Left lobe of liver (tissue), 2 donors: Measurements from ENCODE around the gene SCAMP3. TPM values are rescaled to one million over a fixed set of nuclear protein-coding genes. Genes with fewer than 3 reads are reported as not detected.

ENCODE experiments used
- ATAC-seq: fragments of 200-7000 bp; cut with Tn5 transposase; one replicate; pipeline ENCODE4 v1.9.1; 2020; ENCODE audit warnings: mild to moderate bottlenecking, moderate library complexity
- DNase-seq: peaks from one replicate; pipeline ENCODE4 v3.0.0-alpha.2; 2020; ENCODE audit warnings: low spot score
- total RNA-seq: library from RNA; stranded (reverse); gene quantifications from one replicate; pipeline ENCODE4 v1.2.1, GENCODE V29; 2021
- donor health status: DM: no; HTN: no; CAD: no; lungs with moderate emphysema.
- donor health status: DM: no; HTN: yes; CAD: no.

The SCAMP3 gene
- total RNA-seq, 1 donor from 2014 or later = 24.9 TPM

DNA sequence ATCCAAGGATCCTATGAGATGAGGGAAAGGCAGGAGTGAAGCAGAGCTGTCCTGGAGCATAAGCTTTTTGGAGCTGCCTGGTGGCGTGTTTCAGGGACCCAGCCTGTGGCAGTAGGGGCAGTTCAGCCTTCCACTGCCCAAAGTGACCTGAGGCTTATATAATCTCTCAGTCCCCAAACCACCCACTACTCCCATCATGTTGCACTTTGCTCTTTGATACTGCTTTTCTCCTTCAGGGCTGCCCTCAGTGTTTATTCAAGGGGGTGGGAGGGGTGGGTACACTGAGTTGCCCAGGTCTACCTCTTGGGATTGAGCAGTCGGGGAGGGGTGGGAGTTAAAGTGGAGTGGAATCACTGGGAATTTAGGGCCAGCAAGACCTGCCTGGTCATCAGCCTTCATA lies 24.4 kb upstream of the SCAMP3 start:
- DNase-seq = no peak
- peak; percentile 69 for ATAC-seq

DNA sequence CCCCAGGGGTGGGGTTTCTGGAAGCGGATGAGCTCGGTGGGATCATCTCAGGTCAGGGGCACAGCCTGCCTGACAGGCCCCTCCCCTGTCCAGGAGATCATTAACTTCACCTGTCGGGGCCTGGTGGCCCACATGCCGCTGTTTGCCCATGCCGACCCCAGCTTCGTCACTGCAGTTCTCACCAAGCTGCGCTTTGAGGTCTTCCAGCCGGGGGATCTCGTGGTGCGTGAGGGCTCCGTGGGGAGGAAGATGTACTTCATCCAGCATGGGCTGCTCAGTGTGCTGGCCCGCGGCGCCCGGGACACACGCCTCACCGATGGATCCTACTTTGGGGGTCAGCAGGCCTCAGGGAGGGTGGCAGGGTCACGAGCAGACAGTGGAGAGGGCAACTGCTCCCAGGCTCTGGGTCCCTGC lies 23.5 kb upstream of the SCAMP3 start:
- ATAC-seq = peak; percentile 8
- DNase-seq = no peak

DNA sequence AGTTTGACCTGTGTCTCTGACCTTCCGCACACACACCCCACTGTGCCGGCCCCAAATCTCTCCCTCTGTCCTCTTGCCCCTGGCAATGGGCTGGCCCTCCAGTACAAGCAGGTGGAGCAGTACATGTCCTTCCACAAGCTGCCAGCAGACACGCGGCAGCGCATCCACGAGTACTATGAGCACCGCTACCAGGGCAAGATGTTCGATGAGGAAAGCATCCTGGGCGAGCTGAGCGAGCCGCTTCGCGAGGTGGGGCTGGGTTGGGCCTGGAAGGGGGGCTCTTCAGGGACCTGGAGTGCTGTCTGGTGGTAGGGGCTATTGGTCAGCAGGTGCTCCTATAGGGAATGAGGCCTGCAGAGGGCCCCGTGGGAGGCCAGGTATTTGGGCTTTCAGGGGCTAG lies 22.9 kb upstream of the SCAMP3 start:
- DNase-seq (no peak), ATAC-seq (no peak)

DNA sequence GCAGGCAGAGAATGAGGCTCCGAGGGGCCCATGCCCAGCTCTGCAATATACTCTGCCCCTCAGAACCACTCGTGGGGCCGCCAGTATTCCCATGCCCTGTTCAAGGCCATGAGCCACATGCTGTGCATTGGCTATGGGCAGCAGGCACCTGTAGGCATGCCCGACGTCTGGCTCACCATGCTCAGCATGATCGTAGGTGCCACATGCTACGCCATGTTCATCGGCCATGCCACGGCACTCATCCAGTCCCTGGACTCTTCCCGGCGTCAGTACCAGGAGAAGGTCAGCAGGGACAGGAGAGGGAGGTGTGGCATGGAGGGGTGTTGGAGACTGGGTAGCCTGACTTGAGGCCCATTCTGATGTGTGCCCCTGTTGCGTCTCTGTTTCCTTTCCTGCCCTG lies 22.3 kb upstream of the SCAMP3 start:
- ATAC-seq (no peak), DNase-seq (no peak)

DNA sequence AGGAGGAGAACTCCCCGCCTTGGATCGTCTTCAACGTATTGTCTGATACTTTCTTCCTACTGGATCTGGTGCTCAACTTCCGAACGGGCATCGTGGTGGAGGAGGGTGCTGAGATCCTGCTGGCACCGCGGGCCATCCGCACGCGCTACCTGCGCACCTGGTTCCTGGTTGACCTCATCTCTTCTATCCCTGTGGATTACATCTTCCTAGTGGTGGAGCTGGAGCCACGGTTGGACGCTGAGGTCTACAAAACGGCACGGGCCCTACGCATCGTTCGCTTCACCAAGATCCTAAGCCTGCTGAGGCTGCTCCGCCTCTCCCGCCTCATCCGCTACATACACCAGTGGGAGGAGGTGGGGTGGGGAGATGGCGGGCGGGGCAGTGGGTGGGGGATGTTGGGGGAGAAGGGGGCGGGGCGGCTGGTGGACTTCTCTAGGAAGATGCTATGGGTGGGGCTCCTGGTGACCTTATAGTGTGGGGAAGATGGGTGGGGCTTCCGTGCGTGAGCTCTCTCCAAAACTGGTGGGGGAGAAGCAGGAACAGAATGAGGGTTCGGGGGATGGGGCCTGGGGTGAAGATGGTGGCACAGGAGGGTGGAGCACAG lies 20.4 kb upstream of the SCAMP3 start:
- no peak for ATAC-seq
- DNase-seq = no peak

DNA sequence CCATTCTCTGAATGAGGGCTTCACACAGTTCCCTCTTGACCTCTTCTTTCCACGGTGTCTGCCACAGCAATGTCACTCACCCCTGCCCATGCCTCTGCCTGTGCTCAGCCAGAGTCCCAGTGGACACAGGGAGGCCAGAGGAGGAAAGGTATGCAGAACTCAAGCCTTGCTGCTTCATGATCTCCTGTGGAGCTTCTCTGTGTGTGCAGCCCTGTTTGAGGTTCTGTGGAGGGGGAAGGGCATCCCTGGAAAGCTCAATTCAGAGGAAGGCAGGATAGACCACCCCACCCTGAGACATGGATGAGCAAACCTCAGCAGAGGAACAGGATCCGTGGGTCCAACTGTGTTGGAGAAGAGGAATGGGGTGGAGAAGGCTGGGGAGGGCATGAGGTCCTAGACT lies 17.1 kb upstream of the SCAMP3 start:
- ATAC-seq = no peak
- no peak for DNase-seq

DNA sequence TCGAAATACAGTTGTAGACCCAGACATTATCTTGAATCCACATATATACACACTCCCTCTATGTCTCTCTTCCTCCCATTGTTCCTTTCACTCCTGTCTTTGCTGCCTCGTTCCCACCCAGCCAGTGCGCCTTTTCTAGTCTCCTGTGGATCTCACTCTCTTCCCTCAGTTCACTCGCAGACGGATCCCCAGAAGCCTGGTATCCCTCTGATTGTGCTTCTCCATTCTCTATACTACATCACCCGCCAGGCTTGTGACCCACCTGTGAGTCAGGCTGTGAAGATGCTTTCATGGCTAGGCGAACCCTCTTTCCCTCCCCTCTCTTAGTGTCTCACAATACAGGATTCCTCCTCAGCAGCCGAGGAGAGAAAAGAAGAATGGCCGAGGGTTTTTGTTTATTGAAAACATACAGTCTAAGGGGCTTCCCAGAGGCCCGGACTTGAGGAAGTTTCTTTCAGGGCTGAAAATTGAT lies 16.6 kb upstream of the SCAMP3 start:
- DNase-seq (no peak), ATAC-seq (no peak)

DNA sequence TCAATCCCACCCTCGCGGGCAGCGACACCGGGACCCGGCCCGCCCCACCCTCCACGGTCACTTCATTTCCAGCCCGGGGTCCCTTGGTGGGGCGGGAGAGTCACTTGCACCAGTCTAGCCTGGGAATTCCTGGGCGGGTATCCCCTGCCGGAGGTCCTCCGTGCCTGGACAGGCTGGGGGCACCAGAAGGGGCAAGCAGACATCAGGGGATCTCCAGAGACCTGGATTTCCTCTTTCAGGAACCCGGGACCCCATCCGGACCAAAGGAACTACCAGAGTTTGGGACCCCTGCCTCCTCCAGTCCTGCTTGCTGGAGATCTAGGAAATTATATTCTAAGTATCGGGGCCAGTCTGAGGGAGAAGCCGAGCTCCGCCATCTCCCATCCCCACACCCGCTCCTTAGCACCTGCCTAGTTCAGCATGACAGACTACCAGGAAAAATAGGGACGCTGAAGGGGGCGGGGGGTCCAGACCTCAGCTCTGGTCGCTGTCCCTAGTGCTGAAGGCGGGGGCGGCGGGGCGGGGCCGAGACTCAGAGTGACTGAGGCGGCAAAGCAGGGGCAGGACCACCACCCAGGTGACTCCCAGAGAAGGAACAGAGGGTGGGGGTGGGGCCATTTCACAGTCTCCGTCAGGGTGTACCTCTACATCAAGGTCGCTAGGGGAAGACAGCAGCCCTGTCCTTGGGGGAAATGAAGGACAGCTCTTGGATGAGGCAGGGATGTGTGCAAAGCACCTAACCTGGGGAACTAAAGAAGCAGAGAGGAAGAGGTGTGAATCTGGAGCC lies 15.9 kb upstream of the SCAMP3 start:
- no peak for DNase-seq
- peak; percentile 7 for ATAC-seq

DNA sequence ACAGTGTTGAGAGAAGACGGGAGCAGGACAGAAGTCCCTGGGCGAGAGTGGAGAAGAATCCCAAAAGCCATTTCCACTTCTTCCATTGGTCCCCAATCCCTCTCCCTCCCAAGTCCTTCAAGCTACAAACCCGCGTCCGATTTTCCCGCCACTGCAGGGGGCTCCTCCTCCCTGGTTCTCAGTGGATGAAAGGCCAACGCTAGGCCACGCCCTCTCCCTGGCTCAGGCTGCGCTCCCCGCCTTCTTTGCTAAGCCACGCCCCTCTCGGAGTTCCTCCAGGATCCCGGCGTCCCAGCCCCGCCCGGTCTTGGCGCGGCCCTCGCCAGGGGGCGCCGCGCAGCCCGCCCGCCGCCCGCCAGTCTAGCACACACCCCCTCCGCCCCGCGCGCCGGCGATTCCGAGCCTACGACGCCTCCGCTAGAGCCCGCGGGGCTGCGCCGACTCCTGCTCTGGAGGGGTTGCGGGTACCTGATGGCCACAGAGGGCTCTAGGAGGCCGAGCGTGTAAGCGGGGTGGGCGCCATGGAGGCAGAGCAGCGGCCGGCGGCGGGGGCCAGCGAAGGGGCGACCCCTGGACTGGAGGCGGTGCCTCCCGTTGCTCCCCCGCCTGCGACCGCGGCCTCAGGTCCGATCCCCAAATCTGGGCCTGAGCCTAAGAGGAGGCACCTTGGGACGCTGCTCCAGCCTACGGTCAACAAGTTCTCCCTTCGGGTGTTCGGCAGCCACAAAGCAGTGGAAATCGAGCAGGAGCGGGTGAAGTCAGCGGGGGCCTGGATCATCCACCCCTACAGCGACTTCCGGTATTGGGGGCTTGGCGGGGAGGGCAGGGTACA lies 15.1 kb upstream of the SCAMP3 start, which contains the start of gene HCN3:
TSS of gene HCN3 (plus strand) at position 394 of the 832 bp plus-strand sequence. CDS start at position 522, 128 bp downstream.
- ATAC-seq (peak; percentile 86), DNase-seq (peak; percentile 98)

DNA sequence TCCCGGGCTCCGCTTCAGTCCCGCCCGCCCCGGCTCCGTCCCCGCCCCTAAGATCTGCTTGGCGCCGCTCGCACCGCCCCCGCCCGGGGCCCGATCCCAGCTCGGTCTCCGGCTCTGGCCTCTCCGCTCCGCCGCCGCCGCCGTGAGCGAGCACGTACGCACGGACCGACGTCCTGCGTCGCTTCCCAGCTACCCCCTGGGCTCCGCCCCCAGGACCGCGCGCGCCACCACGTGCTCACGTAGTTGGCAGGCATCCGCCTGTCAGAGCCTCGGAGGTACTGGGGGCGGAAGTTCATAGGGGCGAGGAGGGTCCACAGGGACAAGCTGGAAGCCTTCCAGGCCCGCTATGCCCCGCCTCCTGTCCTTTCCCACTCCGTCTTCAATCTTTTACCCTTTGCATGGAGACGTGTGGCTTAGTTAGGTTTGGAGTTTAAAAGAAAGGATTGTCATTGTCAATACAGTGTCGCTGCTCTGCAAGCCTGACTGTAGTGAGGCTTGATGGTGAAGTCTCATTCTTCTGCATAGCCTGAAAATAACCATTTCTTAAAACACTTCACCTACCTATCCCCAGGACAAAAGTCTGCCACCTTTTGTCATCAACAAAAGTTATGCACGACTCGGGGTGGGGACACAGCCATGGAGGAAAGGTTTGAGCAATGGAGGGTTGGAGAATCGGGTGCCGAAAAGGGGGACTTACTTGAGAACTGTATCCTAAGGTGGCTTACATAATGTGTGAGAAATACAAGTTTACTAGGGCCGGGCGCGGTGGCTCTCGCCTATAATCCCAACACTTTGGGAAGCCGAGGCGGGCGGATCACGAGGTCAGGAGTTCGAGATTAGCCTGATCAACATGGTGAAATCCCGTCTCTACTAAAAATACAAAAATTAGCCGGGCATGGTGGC lies 11.4 kb upstream of the SCAMP3 start, which contains the start of gene CLK2:
TSS of gene CLK2 (minus strand) at position 162 of the 903 bp plus-strand sequence. CDS start 2,527 bp downstream, outside the sequence.
- peak; percentile 82 for ATAC-seq

DNA sequence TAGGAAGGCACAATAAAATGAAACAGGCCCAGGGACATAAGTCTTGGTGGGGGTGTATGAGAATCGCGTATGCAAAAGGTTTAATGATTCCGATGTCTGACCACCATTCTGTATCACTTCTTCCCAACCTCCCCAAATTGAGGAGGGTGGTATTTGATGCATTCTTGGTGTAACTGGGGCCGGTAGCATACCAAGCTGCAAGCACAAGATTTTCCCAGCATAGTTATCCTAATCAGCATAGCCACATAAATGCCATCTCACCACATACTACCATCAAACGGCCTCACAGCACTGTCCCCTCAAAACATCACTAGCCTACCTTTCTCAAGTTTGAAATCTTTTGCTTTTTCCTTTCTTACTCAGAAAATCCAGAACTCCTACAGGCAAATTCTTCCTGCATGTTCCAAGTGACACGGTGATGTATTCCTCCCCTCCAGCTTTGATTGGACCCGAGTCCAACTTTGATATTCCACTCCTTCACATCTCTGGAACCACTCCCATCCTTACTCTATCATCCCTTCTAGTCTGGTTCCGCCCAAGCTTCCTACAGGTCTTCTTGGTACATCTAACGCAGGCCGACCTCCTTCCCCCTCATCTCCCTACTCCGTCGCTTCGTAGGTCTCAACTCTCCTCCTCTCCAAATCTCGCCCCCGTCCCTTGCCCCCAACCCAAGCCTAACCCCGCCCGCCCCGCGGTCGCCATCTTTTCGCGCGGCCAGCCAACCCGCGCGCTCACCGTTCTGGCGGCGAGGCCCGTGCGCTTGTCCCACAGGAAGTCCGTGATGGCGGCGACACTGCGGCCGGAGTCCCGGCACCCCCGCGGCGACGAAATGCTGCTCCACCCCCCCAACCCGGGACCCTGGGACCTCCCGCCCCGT lies 10.5 kb upstream of the SCAMP3 start:
- ATAC-seq (peak; percentile 33), DNase-seq (no peak)

More for the DNA sequence above, 11.4 kb upstream of the SCAMP3 start, which contains the start of gene CLK2:
- DNase-seq = peak; percentile 97

DNA sequence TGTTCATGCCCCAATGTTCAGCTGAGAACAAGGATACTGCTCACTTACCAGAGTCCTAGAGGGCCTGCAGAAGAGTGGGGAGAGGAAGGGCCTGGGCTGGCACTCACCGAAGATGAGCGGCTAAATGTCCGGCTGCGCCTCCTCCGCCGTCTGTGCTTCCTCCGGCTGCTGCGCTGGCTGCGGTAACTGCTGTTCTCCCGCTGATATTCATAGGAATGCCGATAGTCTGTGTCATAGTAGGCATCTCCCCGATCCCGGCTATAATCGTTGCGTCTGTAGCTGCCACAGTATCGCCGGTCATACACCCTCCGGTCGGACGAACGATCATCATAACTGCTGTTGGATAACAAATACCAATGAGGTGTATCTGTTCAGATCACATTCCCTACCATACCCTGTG lies 7.2 kb upstream of the SCAMP3 start:
- ATAC-seq (no peak), DNase-seq (no peak)

DNA sequence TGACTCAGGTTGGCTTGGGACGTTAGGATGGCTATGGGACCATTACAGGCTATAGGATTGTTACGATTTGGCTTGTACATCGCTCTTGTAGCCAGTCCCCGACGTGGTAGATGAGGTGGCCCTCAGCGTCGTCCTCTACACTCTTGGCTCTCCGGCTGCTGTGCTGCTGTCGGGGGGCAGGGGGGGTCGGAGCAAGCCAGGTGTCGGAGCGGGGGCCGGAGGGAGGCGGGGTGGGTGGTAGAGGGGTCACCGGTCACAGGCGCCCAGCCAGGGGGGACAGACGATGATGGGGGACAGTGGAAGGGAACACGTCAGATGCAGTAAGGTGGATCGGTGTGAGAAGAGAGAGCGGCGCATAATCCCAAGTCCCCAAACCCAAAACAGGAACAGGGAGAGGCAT lies 6.5 kb upstream of the SCAMP3 start:
- no peak for ATAC-seq
- no peak for DNase-seq

DNA sequence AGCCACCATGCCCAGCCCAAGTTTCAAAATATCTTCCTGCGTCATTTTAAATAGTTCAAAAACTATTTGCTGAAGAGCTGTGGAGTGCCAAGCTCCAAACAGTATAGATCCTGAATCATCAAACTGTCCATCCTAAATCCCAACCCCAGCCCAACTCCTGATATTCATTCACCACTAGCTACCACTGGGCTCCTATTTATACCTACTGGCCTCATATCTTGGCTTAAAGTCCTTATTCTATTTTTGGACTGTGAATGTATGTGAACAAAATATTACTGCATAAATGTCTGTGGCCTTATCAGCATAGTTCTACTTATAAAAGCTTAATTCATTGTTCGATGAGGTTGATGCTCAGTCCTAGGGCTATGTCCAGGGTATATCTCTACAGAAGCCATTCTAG lies 5.2 kb upstream of the SCAMP3 start:
- no peak for ATAC-seq

DNA sequence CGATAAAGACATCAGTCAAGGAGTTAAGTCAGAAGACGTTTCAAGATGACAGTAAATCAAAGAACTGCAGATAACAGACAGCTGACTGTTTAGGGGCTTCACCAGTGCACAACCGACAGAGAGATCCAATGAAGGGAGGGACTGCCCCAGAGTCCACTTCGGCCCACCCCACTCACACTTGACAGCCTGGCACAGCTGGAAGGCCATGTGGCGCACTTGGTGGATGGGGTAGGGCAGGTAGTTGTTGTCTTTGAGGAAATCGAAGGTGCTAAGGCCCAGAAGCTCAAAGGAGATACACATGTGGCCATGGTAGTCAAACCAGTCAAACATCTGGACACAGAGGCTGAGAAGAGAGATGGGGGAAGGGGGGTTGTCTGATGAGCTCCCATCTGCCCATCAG lies 4.4 kb upstream of the SCAMP3 start:
- DNase-seq (no peak), ATAC-seq (no peak)

More for the DNA sequence above, 5.2 kb upstream of the SCAMP3 start:
- DNase-seq = no peak

DNA sequence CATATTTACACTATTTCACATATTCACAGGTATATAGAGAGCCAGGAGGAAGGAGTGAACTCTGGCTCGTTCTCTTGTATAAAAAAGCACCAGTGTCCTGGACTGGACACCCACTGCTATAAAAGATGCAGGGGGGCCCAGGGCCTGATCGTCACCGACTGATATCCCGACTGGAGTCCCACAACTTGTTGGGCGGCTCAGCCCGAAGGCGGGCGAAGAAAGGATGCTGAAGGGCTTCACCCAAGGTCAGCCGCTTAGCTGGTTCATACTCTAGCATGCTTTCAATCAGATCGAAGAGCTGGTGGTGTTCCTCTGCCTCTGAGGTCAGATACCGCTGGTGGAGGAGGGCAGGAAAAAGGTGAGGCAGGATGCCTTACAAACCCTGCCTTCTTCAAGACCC lies 907 bp upstream of the SCAMP3 start:
- no peak for DNase-seq
- no peak for ATAC-seq

DNA sequence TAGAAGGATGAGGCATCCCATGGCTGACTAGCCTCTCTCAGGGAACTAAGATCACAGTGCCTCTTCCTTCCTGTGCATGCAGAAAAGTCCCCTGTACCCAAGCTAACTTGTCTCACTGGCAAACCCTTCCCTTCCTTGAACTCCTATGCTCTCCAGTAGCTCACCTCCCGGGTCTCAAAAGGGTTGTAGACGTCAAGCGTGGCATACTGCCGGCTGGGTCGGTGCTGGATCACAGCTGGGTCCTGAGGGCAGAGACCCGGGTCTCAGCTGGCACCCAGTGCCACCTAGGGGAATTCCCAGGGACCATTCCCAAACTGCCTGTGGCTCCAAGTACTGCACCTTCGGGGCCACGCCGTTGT lies 688 bp downstream of the SCAMP3 start:
- DNase-seq (no peak), ATAC-seq (no peak)

DNA sequence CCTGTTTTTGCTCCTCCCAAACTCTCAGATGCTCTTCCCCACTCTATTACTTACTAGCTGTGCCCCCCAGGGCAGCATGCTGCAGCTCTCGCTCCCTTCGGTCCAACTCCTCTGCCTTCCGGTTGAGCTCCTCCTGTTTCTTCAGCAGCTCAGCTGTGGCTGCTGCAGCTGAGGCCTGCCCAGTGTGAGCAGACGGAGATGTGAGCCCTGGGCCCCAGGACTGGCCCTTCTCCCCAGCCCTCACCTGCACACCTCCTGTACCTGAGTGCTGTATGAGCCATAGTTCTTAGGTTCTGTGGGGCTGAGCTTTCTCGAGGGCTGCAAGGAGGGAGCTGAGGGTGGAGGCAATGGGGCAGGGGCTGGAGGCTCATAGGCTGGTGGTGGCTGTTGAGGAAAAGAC lies 1.9 kb downstream of the SCAMP3 start:
- ATAC-seq (no peak), DNase-seq (no peak)
